A549 (cell line): ENCODE measurements around the gene SLC8A1.

Source experiments
- CHD4 ChIP-seq: fragments of 200-600 bp; sonication (generic); IDR thresholded peaks from 2 replicates; pipeline ENCODE4 v1.6.1; 2016; ENCODE audit warnings: antibody characterized with exemption, mild to moderate bottlenecking, borderline replicate concordance
- ESRRA ChIP-seq: fragments of 150-350 bp; IDR thresholded peaks from 2 replicates; pipeline ENCODE4 v1.6.1; 2014; ENCODE audit warnings: mild to moderate bottlenecking, low read length, borderline replicate concordance
- JUNB ChIP-seq: fragments of >200 bp; sonication (Bioruptor Twin); formaldehyde crosslinking; IDR thresholded peaks from 2 replicates; pipeline ENCODE4 v1.6.1; 2016
- POLR2A ChIP-seq: IDR thresholded peaks from 2 replicates; pipeline ENCODE4 v1.6.1; 2012; ENCODE audit warnings: mild to moderate bottlenecking, low read length
- RCOR1 ChIP-seq: fragments of 150-350 bp; IDR thresholded peaks from 2 replicates; pipeline ENCODE4 v1.6.1; 2014; ENCODE audit warnings: antibody characterized with exemption, low read length, low read depth
- TF ChIP-seq, protein P1 (sequence below): IDR thresholded peaks from 2 replicates; pipeline ENCODE4 v1.6.1; 2012
- TF ChIP-seq, protein P2 (sequence below): fragments of >200 bp; sonication (Bioruptor Twin); formaldehyde crosslinking; IDR thresholded peaks from 3 replicates; pipeline ENCODE4 v1.5.1; 2016
- TF ChIP-seq, protein P3 (sequence below): fragments of 250-450 bp; sonication (Bioruptor Pico); IDR thresholded peaks from 2 replicates; pipeline ENCODE4 v1.5.0; 2021; ENCODE audit warnings: mild to moderate bottlenecking, moderate library complexity, borderline replicate concordance

DNA sequence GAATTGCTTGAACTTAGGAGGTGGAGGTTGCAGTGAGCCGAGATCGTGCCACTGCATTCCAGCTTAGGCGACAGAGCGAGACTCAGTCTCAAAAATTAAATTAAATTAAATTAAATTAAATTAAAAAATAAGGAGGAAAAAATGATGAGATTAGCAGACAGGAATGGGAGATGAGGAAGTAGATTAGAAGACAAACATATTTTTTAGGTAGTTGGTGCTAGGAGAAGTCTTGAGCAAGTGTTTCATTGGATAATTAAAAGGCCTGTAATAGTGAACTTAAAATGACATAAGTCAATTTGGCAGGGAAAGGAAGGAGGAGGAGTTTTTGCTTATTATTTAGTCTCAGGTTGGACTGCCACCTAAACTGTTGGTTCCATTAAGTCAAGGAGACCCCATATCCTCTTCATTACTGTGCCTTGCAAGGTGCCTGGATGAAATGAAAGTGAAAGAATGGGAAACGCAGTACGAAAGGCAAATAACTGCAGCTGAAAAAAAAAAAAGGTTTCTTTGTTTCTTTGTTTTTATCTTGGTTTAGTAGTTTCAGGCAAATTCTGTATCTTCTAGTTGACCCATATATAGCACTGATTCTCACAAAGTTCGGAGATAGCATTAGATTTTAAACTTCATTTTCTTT is 162.0 kb downstream of the SLC8A1 start:
- TF ChIP-seq, protein P1, sequence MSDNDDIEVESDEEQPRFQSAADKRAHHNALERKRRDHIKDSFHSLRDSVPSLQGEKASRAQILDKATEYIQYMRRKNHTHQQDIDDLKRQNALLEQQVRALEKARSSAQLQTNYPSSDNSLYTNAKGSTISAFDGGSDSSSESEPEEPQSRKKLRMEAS: no peak
- no peak for TF ChIP-seq CHD4
- no peak for TF ChIP-seq JUNB
- no peak for TF ChIP-seq POLR2A
- TF ChIP-seq RCOR1: no peak
- TF ChIP-seq, protein P2, sequence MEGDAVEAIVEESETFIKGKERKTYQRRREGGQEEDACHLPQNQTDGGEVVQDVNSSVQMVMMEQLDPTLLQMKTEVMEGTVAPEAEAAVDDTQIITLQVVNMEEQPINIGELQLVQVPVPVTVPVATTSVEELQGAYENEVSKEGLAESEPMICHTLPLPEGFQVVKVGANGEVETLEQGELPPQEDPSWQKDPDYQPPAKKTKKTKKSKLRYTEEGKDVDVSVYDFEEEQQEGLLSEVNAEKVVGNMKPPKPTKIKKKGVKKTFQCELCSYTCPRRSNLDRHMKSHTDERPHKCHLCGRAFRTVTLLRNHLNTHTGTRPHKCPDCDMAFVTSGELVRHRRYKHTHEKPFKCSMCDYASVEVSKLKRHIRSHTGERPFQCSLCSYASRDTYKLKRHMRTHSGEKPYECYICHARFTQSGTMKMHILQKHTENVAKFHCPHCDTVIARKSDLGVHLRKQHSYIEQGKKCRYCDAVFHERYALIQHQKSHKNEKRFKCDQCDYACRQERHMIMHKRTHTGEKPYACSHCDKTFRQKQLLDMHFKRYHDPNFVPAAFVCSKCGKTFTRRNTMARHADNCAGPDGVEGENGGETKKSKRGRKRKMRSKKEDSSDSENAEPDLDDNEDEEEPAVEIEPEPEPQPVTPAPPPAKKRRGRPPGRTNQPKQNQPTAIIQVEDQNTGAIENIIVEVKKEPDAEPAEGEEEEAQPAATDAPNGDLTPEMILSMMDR: no peak
- TF ChIP-seq ESRRA: no peak
- TF ChIP-seq, protein P3, sequence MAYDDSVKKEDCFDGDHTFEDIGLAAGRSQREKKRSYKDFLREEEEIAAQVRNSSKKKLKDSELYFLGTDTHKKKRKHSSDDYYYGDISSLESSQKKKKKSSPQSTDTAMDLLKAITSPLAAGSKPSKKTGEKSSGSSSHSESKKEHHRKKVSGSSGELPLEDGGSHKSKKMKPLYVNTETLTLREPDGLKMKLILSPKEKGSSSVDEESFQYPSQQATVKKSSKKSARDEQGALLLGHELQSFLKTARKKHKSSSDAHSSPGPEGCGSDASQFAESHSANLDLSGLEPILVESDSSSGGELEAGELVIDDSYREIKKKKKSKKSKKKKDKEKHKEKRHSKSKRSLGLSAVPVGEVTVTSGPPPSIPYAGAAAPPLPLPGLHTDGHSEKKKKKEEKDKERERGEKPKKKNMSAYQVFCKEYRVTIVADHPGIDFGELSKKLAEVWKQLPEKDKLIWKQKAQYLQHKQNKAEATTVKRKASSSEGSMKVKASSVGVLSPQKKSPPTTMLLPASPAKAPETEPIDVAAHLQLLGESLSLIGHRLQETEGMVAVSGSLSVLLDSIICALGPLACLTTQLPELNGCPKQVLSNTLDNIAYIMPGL (CRISPR knock-in tag): no peak
